ENCODE data around the gene SLC2A6. TPM values are rescaled to one million over a fixed set of nuclear protein-coding genes. Genes with fewer than 3 reads are reported as not detected.
A peak's percentile ranks its signal among the peaks of the same experiment; 100 is the strongest.

The SLC2A6 gene
- total RNA-seq, 4 donors from 2014 or later: 0.95 to 10.7 (median 2.2) TPM

DNA sequence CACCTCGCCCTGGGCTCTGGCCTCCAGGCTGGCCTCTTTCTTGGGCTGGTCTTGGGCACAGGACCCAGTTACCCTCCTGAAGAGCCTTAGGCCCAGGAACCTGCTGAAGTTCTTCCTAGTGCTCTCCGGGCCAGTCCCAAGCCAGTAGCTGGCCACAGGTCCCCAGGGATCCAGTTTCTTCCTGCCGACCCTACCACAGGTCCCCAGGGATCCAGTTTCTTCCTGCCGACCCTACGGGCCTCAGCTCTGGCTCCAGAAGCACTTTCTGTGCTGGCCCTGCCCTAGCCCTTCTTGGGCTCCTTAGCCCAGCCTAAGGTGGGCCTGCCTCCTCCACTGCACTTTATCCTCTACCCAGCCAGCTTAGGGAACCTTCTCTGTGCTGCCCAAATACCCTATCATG lies 37.3 kb downstream of the SLC2A6 start:
- no peak for TF ChIP-seq POLR2A (IDR thresholded peaks at IDR 0.05)
- TF ChIP-seq, protein P1, sequence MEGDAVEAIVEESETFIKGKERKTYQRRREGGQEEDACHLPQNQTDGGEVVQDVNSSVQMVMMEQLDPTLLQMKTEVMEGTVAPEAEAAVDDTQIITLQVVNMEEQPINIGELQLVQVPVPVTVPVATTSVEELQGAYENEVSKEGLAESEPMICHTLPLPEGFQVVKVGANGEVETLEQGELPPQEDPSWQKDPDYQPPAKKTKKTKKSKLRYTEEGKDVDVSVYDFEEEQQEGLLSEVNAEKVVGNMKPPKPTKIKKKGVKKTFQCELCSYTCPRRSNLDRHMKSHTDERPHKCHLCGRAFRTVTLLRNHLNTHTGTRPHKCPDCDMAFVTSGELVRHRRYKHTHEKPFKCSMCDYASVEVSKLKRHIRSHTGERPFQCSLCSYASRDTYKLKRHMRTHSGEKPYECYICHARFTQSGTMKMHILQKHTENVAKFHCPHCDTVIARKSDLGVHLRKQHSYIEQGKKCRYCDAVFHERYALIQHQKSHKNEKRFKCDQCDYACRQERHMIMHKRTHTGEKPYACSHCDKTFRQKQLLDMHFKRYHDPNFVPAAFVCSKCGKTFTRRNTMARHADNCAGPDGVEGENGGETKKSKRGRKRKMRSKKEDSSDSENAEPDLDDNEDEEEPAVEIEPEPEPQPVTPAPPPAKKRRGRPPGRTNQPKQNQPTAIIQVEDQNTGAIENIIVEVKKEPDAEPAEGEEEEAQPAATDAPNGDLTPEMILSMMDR (IDR thresholded peaks at IDR 0.05): no peak
- H3K27ac ChIP-seq: peak overlapping the region in 1 of 4 donors; percentile 42
- H3K9me3 ChIP-seq: no peaks in the 10 kb centered on the region
- H3K4me3 ChIP-seq: no peak overlapping the region
- H3K36me3 ChIP-seq: no peaks in the 10 kb centered on the region
- H3K4me1 ChIP-seq: no peaks in the 10 kb centered on the region
- DNase-seq: no peak
- no peaks in the 10 kb centered on the region for H3K27me3 ChIP-seq

DNA sequence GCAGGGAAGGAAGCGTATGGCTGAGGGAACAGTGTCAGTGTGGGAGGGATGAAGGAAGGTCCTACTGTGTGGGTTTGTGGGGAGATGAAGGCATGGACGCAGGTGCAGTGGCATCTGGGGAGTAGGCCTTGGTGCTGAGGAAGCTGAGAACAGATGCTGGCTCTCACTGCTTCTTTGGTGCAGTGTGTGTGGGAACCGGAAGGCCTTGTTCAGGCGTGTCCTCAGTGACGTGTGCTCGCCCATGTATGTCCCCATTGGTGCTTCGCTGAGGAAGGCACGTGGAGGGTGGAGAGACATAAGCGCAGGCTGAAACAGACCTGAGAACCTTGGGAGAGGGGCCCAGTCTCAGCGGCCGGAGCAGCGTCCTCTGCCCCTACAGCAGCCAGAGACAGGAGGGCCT lies 38.0 kb downstream of the SLC2A6 start:
- H3K4me3 ChIP-seq: no peak overlapping the region
- peak in 2 of 3 donors; percentile 64 to 71 for DNase-seq
- H3K4me1 ChIP-seq: no peaks in the 10 kb centered on the region
- H3K36me3 ChIP-seq: no peaks in the 10 kb centered on the region
- H3K27ac ChIP-seq: peak overlapping the region in 2 of 4 donors; percentile 42 to 46
- no peaks in the 10 kb centered on the region for H3K9me3 ChIP-seq
- no peak for TF ChIP-seq POLR2A (IDR thresholded peaks at IDR 0.05)
- TF ChIP-seq, protein P1 (IDR thresholded peaks at IDR 0.05): no peak
- H3K27me3 ChIP-seq: no peaks in the 10 kb centered on the region

DNA sequence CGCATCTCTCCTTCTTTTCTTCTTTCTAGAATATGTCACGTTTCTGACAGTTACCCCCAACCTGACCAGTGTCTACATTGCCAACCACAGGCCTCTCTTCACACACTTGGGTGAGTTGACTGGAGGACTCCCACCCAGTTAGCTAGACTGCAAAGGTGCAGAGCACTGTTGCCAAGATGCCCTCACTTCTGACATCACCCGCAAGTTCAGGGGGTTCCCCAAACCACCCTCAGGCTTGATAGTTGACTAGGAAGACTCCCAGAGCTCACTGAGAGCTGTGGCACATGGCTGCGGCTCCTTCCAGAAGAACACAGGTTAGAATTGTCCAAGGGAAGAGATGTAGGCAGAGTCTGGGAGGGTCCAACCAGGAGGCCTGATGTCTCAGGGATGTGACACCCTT lies 39.6 kb downstream of the SLC2A6 start:
- TF ChIP-seq, protein P1 (IDR thresholded peaks at IDR 0.05): no peak
- no peak for TF ChIP-seq POLR2A (IDR thresholded peaks at IDR 0.05)
- Histone ChIP-seq H3K27me3 (no peaks in the 10 kb centered on the region), H3K27ac (no peak overlapping the region), H3K4me3 (no peak overlapping the region), H3K4me1 (no peaks in the 10 kb centered on the region), H3K36me3 (no peaks in the 10 kb centered on the region), H3K9me3 (no peaks in the 10 kb centered on the region)
- no peak for DNase-seq

DNA sequence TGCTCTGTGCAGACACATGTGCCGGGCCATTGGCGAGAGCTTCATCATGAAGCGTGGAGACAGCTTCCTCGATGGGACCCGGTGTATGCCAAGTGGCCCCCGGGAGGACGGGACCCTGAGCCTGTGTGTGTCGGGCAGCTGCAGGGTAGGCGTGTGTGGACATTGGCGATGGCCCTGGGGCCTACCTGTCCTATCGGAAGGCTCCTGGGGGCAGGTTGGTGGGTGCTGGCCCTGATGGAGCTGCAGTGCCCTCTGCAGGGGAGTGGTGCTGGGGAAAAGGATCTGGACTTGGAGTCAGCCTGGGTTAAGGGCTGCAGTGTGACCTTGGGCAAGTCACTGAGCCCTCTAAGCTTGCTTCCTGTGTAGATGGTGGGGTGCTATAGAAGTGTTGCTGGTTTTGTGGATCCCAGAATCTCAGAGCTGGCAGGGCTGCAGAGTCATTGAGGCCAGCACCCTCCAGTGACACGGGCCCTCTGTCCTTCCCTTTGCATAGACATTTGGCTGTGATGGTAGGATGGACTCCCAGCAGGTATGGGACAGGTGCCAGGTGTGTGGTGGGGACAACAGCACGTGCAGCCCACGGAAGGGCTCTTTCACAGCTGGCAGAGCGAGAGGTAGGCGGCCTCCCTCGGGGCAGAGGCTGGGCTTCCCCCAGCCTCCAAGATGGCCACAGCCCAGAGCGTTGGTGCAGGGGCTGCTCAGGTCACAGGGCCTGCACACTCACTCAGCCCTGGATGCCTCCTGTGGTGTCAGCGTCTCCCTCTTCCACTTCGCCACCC lies 41.0 kb downstream of the SLC2A6 start:
- no peak for DNase-seq
- no peaks in the 10 kb centered on the region for H3K27me3 ChIP-seq
- H3K9me3 ChIP-seq: no peaks in the 10 kb centered on the region
- no peak for TF ChIP-seq POLR2A (IDR thresholded peaks at IDR 0.05)
- TF ChIP-seq, protein P1 (IDR thresholded peaks at IDR 0.05): peak in 1 of 6 experiments; percentile 10
- H3K27ac ChIP-seq: no peak overlapping the region
- H3K36me3 ChIP-seq: no peaks in the 10 kb centered on the region
- H3K4me1 ChIP-seq: no peaks in the 10 kb centered on the region
- no peak overlapping the region for H3K4me3 ChIP-seq

DNA sequence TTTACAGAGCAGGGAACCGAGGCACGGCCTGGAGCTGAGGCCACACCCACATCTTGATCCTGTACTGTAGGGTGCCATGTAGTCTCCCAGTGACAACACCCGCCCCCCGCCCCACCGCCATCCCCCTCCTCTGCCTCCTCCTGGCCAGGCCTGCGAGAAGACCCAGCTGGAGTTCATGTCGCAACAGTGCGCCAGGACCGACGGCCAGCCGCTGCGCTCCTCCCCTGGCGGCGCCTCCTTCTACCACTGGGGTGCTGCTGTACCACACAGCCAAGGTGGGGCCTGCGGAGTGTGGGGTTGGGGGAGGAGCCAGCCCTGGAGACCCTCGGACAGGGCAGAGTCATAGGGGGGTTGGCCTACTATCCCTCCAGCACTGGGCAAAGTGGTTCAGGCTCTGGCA lies 42.2 kb downstream of the SLC2A6 start:
- no peaks in the 10 kb centered on the region for H3K9me3 ChIP-seq
- no peaks in the 10 kb centered on the region for H3K36me3 ChIP-seq
- TF ChIP-seq POLR2A (IDR thresholded peaks at IDR 0.05): no peak
- TF ChIP-seq, protein P1 (IDR thresholded peaks at IDR 0.05): no peak
- no peak for DNase-seq
- no peaks in the 10 kb centered on the region for H3K4me1 ChIP-seq
- no peak overlapping the region for H3K4me3 ChIP-seq
- no peaks in the 10 kb centered on the region for H3K27me3 ChIP-seq
- H3K27ac ChIP-seq: no peak overlapping the region
